Mesothelial cell of epicardium (in vitro differentiated cells): Measurements from ENCODE around the gene PECR. TPM values are rescaled to one million over a fixed set of nuclear protein-coding genes. Genes with fewer than 3 reads are reported as not detected.

Source experiments
- DNase-seq, 2 experiments: peaks; one replicate each; pipeline ENCODE4 v3.0.0; 2021; ENCODE audit warnings: low spot score in 2 of 2; ENCODE audit not compliant: unreplicated experiment in 2 of 2
- H3K27ac Mint-ChIP-seq: 2 replicates; pipeline ENCODE4 v1.8.0; 2021; ENCODE audit warnings: mixed read lengths
- H3K27me3 Mint-ChIP-seq: 2 replicates; pipeline ENCODE4 v1.8.0; 2021; ENCODE audit warnings: low read depth, mixed read lengths
- H3K36me3 Mint-ChIP-seq: 2 replicates; pipeline ENCODE4 v1.8.0; 2021; ENCODE audit warnings: mixed read lengths
- H3K4me1 Mint-ChIP-seq: 2 replicates; pipeline ENCODE4 v1.8.0; 2021; ENCODE audit warnings: mixed read lengths
- H3K4me3 Mint-ChIP-seq: 2 replicates; pipeline ENCODE4 v1.8.0; 2021; ENCODE audit warnings: mild to moderate bottlenecking, moderate library complexity, mixed read lengths
- H3K9me3 Mint-ChIP-seq: 2 replicates; pipeline ENCODE4 v1.8.0; 2021; ENCODE audit warnings: mixed read lengths
- CTCF ChIP-seq: fragments of 200-600 bp; sonication (generic); IDR thresholded peaks from one replicate; pipeline ENCODE4 v1.5.0; 2021; ENCODE audit warnings: antibody characterized with exemption; ENCODE audit not compliant: unreplicated experiment
- total RNA-seq: library from RNA; stranded (reverse); gene quantifications from 3 replicates; pipeline ENCODE4 v1.2.1, GENCODE V29; 2021

The PECR gene
- total RNA-seq, 1 donor from 2014 or later: 9.3 TPM

- Mint-ChIP-seq H3K4me3 (no peak overlapping the region), H3K4me1 (no peaks in the 10 kb centered on the region), H3K9me3 (no peaks in the 10 kb centered on the region), H3K27me3 (peaks cover 14% of the 10 kb centered on the region), H3K36me3 (no peaks in the 10 kb centered on the region), H3K27ac (no peak overlapping the region)
- no peak for TF ChIP-seq CTCF
- no peak for DNase-seq
Observed at GRCh38 chr2:216092646-216093045, 11.0 kb upstream of the PECR start.

- no peaks in the 10 kb centered on the region for H3K36me3 Mint-ChIP-seq
- no peak for DNase-seq
- no peaks in the 10 kb centered on the region for H3K9me3 Mint-ChIP-seq
- H3K4me3 Mint-ChIP-seq: no peak overlapping the region
- no peak overlapping the region for H3K27ac Mint-ChIP-seq
- no peak for TF ChIP-seq CTCF
- no peaks in the 10 kb centered on the region for H3K4me1 Mint-ChIP-seq
- peaks cover 14% of the 10 kb centered on the region for H3K27me3 Mint-ChIP-seq
Observed at GRCh38 chr2:216090369-216090786, 8.8 kb upstream of the PECR start.

- Mint-ChIP-seq H3K27me3 (peaks cover 12% of the 10 kb centered on the region), H3K4me1 (peaks cover 18% of the 10 kb centered on the region), H3K9me3 (no peaks in the 10 kb centered on the region), H3K36me3 (no peaks in the 10 kb centered on the region), H3K4me3 (no peak overlapping the region), H3K27ac (no peak overlapping the region)
- TF ChIP-seq CTCF: no peak
- DNase-seq: no peak
Observed at GRCh38 chr2:216086207-216086893, 4.7 kb upstream of the PECR start.

- no peak overlapping the region for H3K27ac Mint-ChIP-seq
- no peak for DNase-seq
- H3K27me3 Mint-ChIP-seq: peaks cover 9% of the 10 kb centered on the region
- no peaks in the 10 kb centered on the region for H3K9me3 Mint-ChIP-seq
- H3K4me3 Mint-ChIP-seq: no peak overlapping the region
- no peaks in the 10 kb centered on the region for H3K36me3 Mint-ChIP-seq
- no peak for TF ChIP-seq CTCF
- H3K4me1 Mint-ChIP-seq: peaks cover 22% of the 10 kb centered on the region
Observed at GRCh38 chr2:216084547-216084946, 2.9 kb upstream of the PECR start.

- DNase-seq: no peak
- H3K4me3 Mint-ChIP-seq: no peak overlapping the region
- no peaks in the 10 kb centered on the region for H3K9me3 Mint-ChIP-seq
- H3K36me3 Mint-ChIP-seq: no peaks in the 10 kb centered on the region
- no peak for TF ChIP-seq CTCF
- H3K4me1 Mint-ChIP-seq: peaks cover 22% of the 10 kb centered on the region
- no peak overlapping the region for H3K27ac Mint-ChIP-seq
- H3K27me3 Mint-ChIP-seq: peaks cover 6% of the 10 kb centered on the region
Observed at GRCh38 chr2:216083464-216084281, 2.1 kb upstream of the PECR start.
